ENCODE data around the gene ARHGAP6.

- no peak for TF ChIP-seq PHF21A (CRISPR knock-in tag; IDR thresholded peaks at IDR 0.05)
- TF ChIP-seq ZNF737 (CRISPR knock-in tag; IDR thresholded peaks at IDR 0.05; ENCODE audit: borderline replicate concordance), result no peak
Measured at GRCh38 chrX:11267425-11267824, 398.3 kb downstream of the ARHGAP6 start.

All from HepG2 (cell line).